ENCODE measurements around the gene RAB24.
A peak's percentile ranks its signal among the peaks of the same experiment; 100 is the strongest.

RAB24 gene

GRCh38 chr5:177334781-177335700 is 31.5 kb upstream of the RAB24 start:
- no peak for DNase-seq
- in situ Hi-C loops (cut with HindIII; ENCODE audit: low pct_ligation_motif_present, low pct_unique_long_range_greater_than_20kb, low sequenced_read_pairs) = no loop called here

GRCh38 chr5:177334155-177334551 is 30.6 kb upstream of the RAB24 start:
- DNase-seq = no peak
- in situ Hi-C loops (cut with HindIII; ENCODE audit: low pct_ligation_motif_present, low pct_unique_long_range_greater_than_20kb, low sequenced_read_pairs) = no loop called here

- DNase-seq = no peak
- in situ Hi-C loops (cut with HindIII; ENCODE audit: low pct_ligation_motif_present, low pct_unique_long_range_greater_than_20kb, low sequenced_read_pairs) = no loop called here
These were observed 30.1 kb upstream of the RAB24 start for GRCh38 chr5:177333420-177334154.

GRCh38 chr5:177332896-177333260 is 29.4 kb upstream of the RAB24 start:
- DNase-seq = no peak
- in situ Hi-C loops (cut with HindIII; ENCODE audit: low pct_ligation_motif_present, low pct_unique_long_range_greater_than_20kb, low sequenced_read_pairs) = no loop called here

GRCh38 chr5:177332031-177332895 is 28.7 kb upstream of the RAB24 start:
- no peak for DNase-seq
- in situ Hi-C loops (cut with HindIII; ENCODE audit: low pct_ligation_motif_present, low pct_unique_long_range_greater_than_20kb, low sequenced_read_pairs) = no loop called here

DNA sequence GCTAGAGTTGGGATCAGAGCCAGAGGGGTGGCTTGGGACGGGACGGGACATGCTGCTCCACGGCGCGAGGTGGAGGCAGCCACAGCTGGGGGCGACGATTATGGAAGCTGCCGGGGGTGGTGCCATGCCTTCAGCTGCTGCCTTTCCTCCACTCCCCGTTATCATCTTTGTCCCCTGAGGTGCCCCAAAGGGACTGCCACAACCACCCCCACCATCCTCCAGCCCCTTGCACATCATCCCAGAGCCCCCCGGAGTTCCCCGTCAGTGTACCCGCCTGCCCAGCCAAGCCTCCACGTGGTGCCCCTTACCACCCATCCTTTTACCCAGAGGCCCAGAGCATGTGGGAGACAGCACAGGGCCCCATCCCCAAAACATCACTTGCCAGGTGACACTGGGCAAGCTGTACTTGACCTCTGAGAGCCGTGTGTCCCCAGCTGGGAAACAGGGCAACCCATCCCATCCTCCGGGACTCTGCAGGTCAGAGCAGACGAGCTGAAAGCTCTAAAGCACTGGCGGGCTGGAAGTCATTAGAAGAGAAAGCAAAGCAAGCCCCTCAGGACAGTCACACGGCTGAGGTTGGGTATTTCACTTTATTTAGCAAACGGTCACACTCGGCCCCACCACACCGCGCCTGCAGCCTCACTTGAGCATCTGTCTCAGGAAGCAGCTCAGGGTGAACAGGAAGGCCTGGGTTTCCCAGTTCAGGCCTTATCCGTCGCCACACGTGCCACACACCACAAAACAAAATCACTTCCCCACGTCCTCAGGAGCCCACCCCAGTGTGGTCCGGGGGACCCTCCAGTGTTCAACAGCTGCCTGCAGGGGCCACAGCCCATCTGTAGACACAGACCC is 27.7 kb upstream of the RAB24 start:
- in situ Hi-C loops (cut with HindIII; ENCODE audit: low pct_ligation_motif_present, low pct_unique_long_range_greater_than_20kb, low sequenced_read_pairs) = no loop called here
- DNase-seq = no peak

DNA sequence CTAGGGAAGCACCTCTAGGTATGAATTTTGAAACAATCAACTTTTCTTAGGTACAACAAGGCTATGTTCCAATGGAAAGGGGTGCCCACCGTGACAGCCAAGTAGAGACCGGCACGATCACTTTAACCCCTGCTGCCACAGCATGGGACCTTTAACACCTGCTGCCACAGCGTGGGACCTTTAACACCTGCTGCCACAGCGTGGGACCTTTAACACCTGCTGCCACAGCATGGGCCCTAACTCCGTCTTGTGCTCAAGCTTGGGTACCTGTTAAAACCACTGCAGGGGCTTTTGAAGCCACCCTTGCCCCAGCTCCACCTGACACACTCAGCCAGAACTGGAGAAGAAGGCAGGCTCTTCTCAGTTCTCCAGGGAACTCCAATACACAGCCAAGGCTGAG is 26.4 kb upstream of the RAB24 start:
- in situ Hi-C loops (cut with HindIII; ENCODE audit: low pct_ligation_motif_present, low pct_unique_long_range_greater_than_20kb, low sequenced_read_pairs) = no loop called here
- no peak for DNase-seq

DNA sequence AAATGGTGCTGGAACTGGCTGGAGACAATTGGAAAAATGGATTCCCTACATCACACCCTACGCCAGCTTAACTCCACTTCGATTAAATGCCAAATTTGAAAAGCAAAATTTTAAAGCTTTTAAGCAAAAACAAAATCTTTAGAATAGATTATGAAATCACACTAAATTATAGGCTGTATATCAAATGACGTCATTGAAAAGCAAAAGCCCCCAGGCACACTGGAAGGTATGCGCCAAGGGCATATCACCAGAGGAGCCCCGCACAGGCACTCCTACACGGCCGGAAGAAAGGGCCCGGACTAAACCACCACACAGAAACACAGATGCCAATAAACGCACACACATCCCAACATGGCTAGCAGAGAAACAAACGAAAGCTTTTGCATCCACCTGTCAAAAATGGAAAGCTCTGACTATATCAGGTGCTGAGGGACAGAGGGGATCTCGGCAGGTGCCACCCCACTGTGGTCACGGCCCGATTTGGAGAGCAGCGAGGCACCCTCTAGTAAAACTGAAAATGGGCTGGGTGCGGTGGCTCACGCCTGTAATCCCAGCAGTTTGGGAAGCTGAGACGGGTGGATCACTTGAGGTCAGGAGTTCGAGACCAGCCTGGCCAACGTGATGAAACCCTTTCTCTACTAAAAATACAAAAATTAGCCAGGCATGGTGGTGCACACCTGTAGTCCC is 25.2 kb upstream of the RAB24 start:
- in situ Hi-C loops (cut with HindIII; ENCODE audit: low pct_ligation_motif_present, low pct_unique_long_range_greater_than_20kb, low sequenced_read_pairs) = no loop called here
- no peak for DNase-seq

- DNase-seq = peak; percentile 34
- in situ Hi-C loops (cut with HindIII; ENCODE audit: low pct_ligation_motif_present, low pct_unique_long_range_greater_than_20kb, low sequenced_read_pairs) = no loop called here
These were observed 24.3 kb upstream of the RAB24 start for GRCh38 chr5:177327539-177328522.

DNA sequence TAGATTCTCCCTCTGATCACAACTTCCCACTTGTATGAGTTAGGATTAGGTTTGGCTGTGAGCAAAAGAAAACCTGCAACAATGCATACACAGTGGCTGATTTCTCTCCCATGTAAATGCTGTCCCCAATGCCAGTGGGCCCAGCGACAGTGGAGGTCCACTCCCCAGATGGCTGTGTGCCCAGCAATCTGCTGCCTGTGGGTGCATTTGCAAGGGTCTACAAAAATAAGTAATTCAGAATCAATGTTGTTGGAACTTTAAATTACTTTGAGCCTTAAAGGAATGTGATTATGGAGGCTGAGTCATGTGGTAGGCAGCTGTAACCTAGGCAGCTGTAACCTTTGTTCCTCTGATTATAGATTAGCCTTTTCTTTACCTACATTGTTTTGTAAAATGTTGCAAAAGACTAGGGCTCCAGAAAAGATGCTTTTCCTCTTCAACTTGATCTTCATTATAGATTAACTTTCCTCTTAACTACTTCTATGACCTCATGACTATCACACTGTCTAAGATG is 22.4 kb upstream of the RAB24 start:
- in situ Hi-C loops (cut with HindIII; ENCODE audit: low pct_ligation_motif_present, low pct_unique_long_range_greater_than_20kb, low sequenced_read_pairs) = no loop called here
- peak; percentile 40 for DNase-seq

DNA sequence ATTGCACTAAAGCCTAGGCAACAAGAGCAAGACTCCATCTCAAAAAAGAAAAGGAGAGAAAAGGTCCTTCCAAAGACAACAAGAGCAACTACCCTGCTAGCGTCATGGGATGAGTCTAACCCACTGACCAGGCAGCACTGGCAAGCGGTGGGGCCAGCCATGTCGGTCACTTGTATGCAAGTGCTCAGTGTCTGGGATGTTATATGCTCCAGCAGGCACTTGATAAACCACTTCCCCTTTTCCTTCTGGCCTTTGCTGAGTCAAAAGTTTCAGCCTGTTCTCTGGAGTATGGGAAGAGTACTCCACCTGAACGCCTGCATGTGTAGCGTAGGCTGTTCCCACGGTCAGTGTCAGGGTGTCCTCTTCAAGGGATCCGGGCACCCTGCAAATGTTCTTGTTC is 17.4 kb upstream of the RAB24 start:
- DNase-seq = no peak
- in situ Hi-C loops (cut with HindIII; ENCODE audit: low pct_ligation_motif_present, low pct_unique_long_range_greater_than_20kb, low sequenced_read_pairs) = no loop called here

DNA sequence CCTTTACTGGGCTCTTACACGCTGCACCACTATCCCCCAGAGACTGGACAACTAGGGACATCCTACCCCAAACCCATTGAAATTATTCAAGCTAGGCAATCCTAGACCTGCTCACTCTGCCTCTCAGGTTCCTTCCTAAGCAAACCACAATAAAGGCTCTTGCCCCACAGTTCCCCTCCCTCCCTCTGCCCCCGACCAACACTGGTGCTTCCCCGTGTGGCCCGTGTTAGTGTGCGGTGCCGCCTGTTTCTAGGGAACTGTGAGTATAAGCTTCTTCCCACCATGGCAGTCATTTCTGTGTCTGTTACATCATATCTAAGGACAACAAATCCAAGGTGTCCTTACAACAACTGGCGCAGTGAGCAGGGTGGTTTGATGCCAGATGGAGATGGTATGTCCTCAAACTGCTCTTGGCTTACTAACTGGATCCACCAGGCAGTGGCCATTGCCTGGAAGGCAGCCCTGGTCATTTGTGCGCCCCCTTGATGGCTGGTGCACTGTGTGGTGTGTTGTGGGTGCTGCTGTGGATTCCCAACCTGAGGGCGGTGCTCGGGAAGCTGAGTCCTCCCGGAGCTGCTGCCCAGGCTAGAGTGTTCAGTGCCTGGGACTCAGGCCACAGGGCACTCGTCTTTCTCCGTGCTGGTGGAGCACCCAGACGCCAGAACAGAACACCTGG is 16.5 kb upstream of the RAB24 start:
- no peak for DNase-seq
- in situ Hi-C loops (cut with HindIII; ENCODE audit: low pct_ligation_motif_present, low pct_unique_long_range_greater_than_20kb, low sequenced_read_pairs) = no loop called here

DNA sequence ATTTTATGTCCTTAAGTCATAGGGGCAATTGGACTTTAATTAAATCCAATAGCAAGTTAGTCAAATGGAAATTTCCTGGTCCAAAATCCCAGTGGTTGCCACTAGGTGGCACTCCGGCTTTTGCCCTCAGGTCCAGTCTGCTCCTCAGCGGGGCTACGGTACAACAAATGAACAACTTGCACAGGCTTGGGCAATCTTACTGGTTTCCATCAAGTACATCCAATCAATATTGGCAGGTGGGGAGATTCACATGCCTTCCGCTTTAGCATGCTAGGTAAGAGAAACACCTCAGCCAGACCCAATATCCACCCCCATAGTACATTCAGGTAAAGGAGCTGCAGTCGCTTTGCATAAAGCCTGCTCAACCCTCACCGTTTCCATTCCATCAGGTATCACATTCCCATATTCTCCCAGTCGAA is 14.4 kb upstream of the RAB24 start:
- peak; percentile 70 for DNase-seq
- in situ Hi-C loops (cut with HindIII; ENCODE audit: low pct_ligation_motif_present, low pct_unique_long_range_greater_than_20kb, low sequenced_read_pairs) = no loop called here

GRCh38 chr5:177316005-177316404 is 12.5 kb upstream of the RAB24 start:
- in situ Hi-C loops (cut with HindIII; ENCODE audit: low pct_ligation_motif_present, low pct_unique_long_range_greater_than_20kb, low sequenced_read_pairs) = no loop called here
- no peak for DNase-seq

- in situ Hi-C loops (cut with HindIII; ENCODE audit: low pct_ligation_motif_present, low pct_unique_long_range_greater_than_20kb, low sequenced_read_pairs) = no loop called here
These were observed 11.9 kb upstream of the RAB24 start for GRCh38 chr5:177315411-177315810.

More at GRCh38 chr5:177315411-177315810, 11.9 kb upstream of the RAB24 start:
- no peak for DNase-seq

Data from ACHN (cell line).